HEK293 (cell line): ENCODE measurements around the gene HSDL2.

ENCODE experiments used
- CTCF ChIA-PET: fragments of 350-600 bp; formaldehyde crosslinking; extraction: SDS; loops from one replicate; lab custom pipeline; 2021; ENCODE audit warnings: antibody characterized with exemption; lab: Yijun Ruan, JAX
- POLR2A ChIA-PET: fragments of 300-600 bp; formaldehyde crosslinking; extraction: SDS; loops from one replicate; lab custom pipeline; 2020; ENCODE audit warnings: antibody characterized with exemption, inconsistent platforms; lab: Yijun Ruan, JAX
- H3K27ac ChIP-seq: fragments of 200-500 bp; sonication (Bioruptor generic); 2 replicates; pipeline ENCODE4 v1.5.1; 2014; ENCODE audit warnings: low read depth, low read length, control low read depth, inconsistent platforms; ENCODE audit errors: extremely low read depth
- H3K36me3 ChIP-seq, 2 experiments: fragments of 200-500 bp in 1 of 2; sonication (Bioruptor generic) in 1 of 2; 1 replicate in 1 of 2; 2 replicates in 1 of 2; pipeline ENCODE4 v1.5.1; 2014 to 2017; ENCODE audit warnings: inconsistent platforms in 2 of 2, low read length in 2 of 2; ENCODE audit not compliant: control insufficient read depth in 2 of 2, insufficient read depth in 1 of 2
- H3K4me1 ChIP-seq: fragments of 200-500 bp; sonication (Bioruptor generic); 2 replicates; pipeline ENCODE4 v1.5.1; 2014; ENCODE audit warnings: mild to moderate bottlenecking, low read length, inconsistent platforms; ENCODE audit not compliant: control insufficient read depth, insufficient read depth
- H3K4me3 ChIP-seq: 2 replicates; pipeline ENCODE4 v1.5.1; 2011; ENCODE audit warnings: low read depth, mild to moderate bottlenecking, control low read depth, low read length, moderate library complexity
- H3K9me3 ChIP-seq: fragments of 200-500 bp; sonication (Bioruptor generic); 2 replicates; pipeline ENCODE4 v1.5.1; 2014; ENCODE audit warnings: low read depth, low read length, inconsistent platforms; ENCODE audit not compliant: control insufficient read depth, insufficient read depth
- BCL6B ChIP-seq: fragments of 450-650 bp; formaldehyde crosslinking; IDR thresholded peaks from 2 replicates; pipeline ENCODE4 v1.5.1; 2017; ENCODE audit warnings: missing biosample characterization, missing genetic modification characterization
- KLF10 ChIP-seq: fragments of 450-650 bp; IDR thresholded peaks from 2 replicates; pipeline ENCODE4 v1.5.1; 2018; ENCODE audit warnings: missing biosample characterization, mild to moderate bottlenecking, missing genetic modification characterization
- KLF9 ChIP-seq: fragments of 450-650 bp; formaldehyde crosslinking; IDR thresholded peaks from 2 replicates; pipeline ENCODE4 v1.5.1; 2016; ENCODE audit warnings: missing biosample characterization, missing genetic modification characterization, low read depth
- MZF1 ChIP-seq: fragments of 450-650 bp; formaldehyde crosslinking; IDR thresholded peaks from 2 replicates; pipeline ENCODE4 v1.5.1; 2017; ENCODE audit warnings: missing biosample characterization, missing genetic modification characterization, borderline replicate concordance
- PATZ1 ChIP-seq: fragments of 450-650 bp; formaldehyde crosslinking; IDR thresholded peaks from 2 replicates; pipeline ENCODE4 v1.5.1; 2016; ENCODE audit warnings: missing biosample characterization, missing genetic modification characterization
- PRDM10 ChIP-seq: fragments of 450-650 bp; formaldehyde crosslinking; IDR thresholded peaks from 2 replicates; pipeline ENCODE4 v1.5.1; 2016; ENCODE audit warnings: missing biosample characterization, missing genetic modification characterization
- REPIN1 ChIP-seq: fragments of 450-650 bp; formaldehyde crosslinking; IDR thresholded peaks from 2 replicates; pipeline ENCODE4 v1.5.1; 2017; ENCODE audit warnings: missing biosample characterization, missing genetic modification characterization, low read depth
- ZBTB10 ChIP-seq: fragments of 450-650 bp; formaldehyde crosslinking; IDR thresholded peaks from 2 replicates; pipeline ENCODE4 v1.5.1; 2016; ENCODE audit warnings: missing biosample characterization, missing genetic modification characterization
- ZNF112 ChIP-seq: fragments of 450-650 bp; formaldehyde crosslinking; IDR thresholded peaks from 2 replicates; pipeline ENCODE4 v1.5.0; 2017; ENCODE audit warnings: missing biosample characterization, missing genetic modification characterization
- ZNF121 ChIP-seq: fragments of 450-650 bp; formaldehyde crosslinking; IDR thresholded peaks from 2 replicates; pipeline ENCODE4 v1.5.1; 2016; ENCODE audit warnings: missing biosample characterization, missing genetic modification characterization
- ZNF133 ChIP-seq: fragments of 450-650 bp; formaldehyde crosslinking; IDR thresholded peaks from 2 replicates; pipeline ENCODE4 v1.5.1; 2016; ENCODE audit warnings: missing biosample characterization, missing genetic modification characterization
- ZNF221 ChIP-seq: fragments of 450-650 bp; formaldehyde crosslinking; IDR thresholded peaks from 2 replicates; pipeline ENCODE4 v1.5.1; 2017; ENCODE audit warnings: missing biosample characterization, missing genetic modification characterization, borderline replicate concordance
- ZNF23 ChIP-seq: fragments of 450-650 bp; formaldehyde crosslinking; IDR thresholded peaks from 2 replicates; pipeline ENCODE4 v1.5.1; 2016; ENCODE audit warnings: missing biosample characterization, missing genetic modification characterization, borderline replicate concordance
- ZNF335 ChIP-seq: fragments of 450-650 bp; formaldehyde crosslinking; conservative IDR thresholded peaks from 2 replicates; pipeline ENCODE4 v1.5.1; 2016; ENCODE audit warnings: missing biosample characterization, missing genetic modification characterization
- ZNF362 ChIP-seq: fragments of 450-650 bp; formaldehyde crosslinking; IDR thresholded peaks from 2 replicates; pipeline ENCODE4 v1.5.1; 2016; ENCODE audit warnings: missing biosample characterization, missing genetic modification characterization
- ZNF394 ChIP-seq: fragments of 450-650 bp; formaldehyde crosslinking; IDR thresholded peaks from 2 replicates; pipeline ENCODE4 v1.5.1; 2016; ENCODE audit warnings: missing biosample characterization, missing genetic modification characterization, mild to moderate bottlenecking, moderate library complexity, borderline replicate concordance
- ZNF580 ChIP-seq: fragments of 450-650 bp; formaldehyde crosslinking; IDR thresholded peaks from 2 replicates; pipeline ENCODE4 v1.5.1; 2016; ENCODE audit warnings: missing biosample characterization, missing genetic modification characterization
- ZNF610 ChIP-seq: fragments of 450-650 bp; formaldehyde crosslinking; IDR thresholded peaks from 2 replicates; pipeline ENCODE4 v1.5.1; 2016; ENCODE audit warnings: missing biosample characterization, missing genetic modification characterization, borderline replicate concordance
- ZNF658 ChIP-seq: fragments of 450-650 bp; formaldehyde crosslinking; IDR thresholded peaks from 2 replicates; pipeline ENCODE4; 2016; ENCODE audit warnings: missing biosample characterization, missing genetic modification characterization
- ZNF660 ChIP-seq: fragments of 450-650 bp; IDR thresholded peaks from 2 replicates; pipeline ENCODE4 v1.5.1; 2018; ENCODE audit warnings: missing biosample characterization, mild to moderate bottlenecking, missing genetic modification characterization
- ZNF777 ChIP-seq: fragments of 450-650 bp; formaldehyde crosslinking; IDR thresholded peaks from 2 replicates; pipeline ENCODE4 v1.5.1; 2017; ENCODE audit warnings: missing biosample characterization, missing genetic modification characterization, borderline replicate concordance

The HSDL2 gene

GRCh38 chr9:112334432-112334841 is 45.5 kb upstream of the HSDL2 start (continued):
- TF ChIP-seq ZNF580 (no peak), ZNF362 (tag by site-specific recombination) (no peak), ZNF335 (tag by site-specific recombination) (no peak), ZNF658 (tag by site-specific recombination) (no peak), KLF9 (tag by site-specific recombination) (no peak), REPIN1 (no peak), MZF1 (tag by site-specific recombination) (no peak), PATZ1 (no peak)

GRCh38 chr9:112337547-112337946 is 42.4 kb upstream of the HSDL2 start:
- ChIA-PET CTCF (interaction anchor here (0.7 to 2.0 kb wide), 3 partner anchors 76 to 246 kb away, joined by 3 to 6 read pairs (median 5); no protein-coding TSS in a partner anchor), POLR2A (no interaction called here)
- no peaks in the 10 kb centered on the region for H3K36me3 ChIP-seq
- H3K27ac ChIP-seq = no peak overlapping the region
- TF ChIP-seq KLF10 = no peak
- TF ChIP-seq ZNF394 (tag by site-specific recombination) = no peak
- TF ChIP-seq ZNF221 (tag by site-specific recombination) = no peak
- TF ChIP-seq ZNF660 = no peak
- TF ChIP-seq ZNF121 = no peak
- no peak for TF ChIP-seq ZNF777 (tag by site-specific recombination)
- TF ChIP-seq ZNF133 = no peak
- no peak for TF ChIP-seq BCL6B (tag by site-specific recombination)
- no peak for TF ChIP-seq ZBTB10 (tag by site-specific recombination)
- TF ChIP-seq ZNF610 (tag by site-specific recombination) = no peak
- no peak for TF ChIP-seq PRDM10 (tag by site-specific recombination)
- TF ChIP-seq ZNF23 = no peak
- no peak for TF ChIP-seq ZNF112 (tag by site-specific recombination)
- H3K4me3 ChIP-seq = no peak overlapping the region
- H3K9me3 ChIP-seq = no peaks in the 10 kb centered on the region
- no peaks in the 10 kb centered on the region for H3K4me1 ChIP-seq
